Limb (tissue), 2 donors: Measurements from ENCODE around the gene SUPT6H.

Experiments used
- DNase-seq, 2 donors: peaks; one replicate each; pipeline ENCODE4 v3.0.0-alpha.2; 2016; ENCODE audit errors: extremely low spot score in 2 of 2

The SUPT6H gene

GRCh38 chr17:28700830-28701492 lies 39.0 kb downstream of the SUPT6H start:
- no peak for DNase-seq

- no peak for DNase-seq
Measured at GRCh38 chr17:28702026-28702751, 40.2 kb downstream of the SUPT6H start.

GRCh38 chr17:28702752-28703150 lies 40.7 kb downstream of the SUPT6H start:
- DNase-seq, result no peak

GRCh38 chr17:28703552-28704218 lies 41.7 kb downstream of the SUPT6H start:
- DNase-seq, result no peak

- no peak for DNase-seq
Measured at GRCh38 chr17:28704219-28704858, 42.3 kb downstream of the SUPT6H start.

- no peak for DNase-seq
Measured at GRCh38 chr17:28705074-28705659, 43.2 kb downstream of the SUPT6H start.

- no peak for DNase-seq
Measured at GRCh38 chr17:28705728-28706334, 43.8 kb downstream of the SUPT6H start.

GRCh38 chr17:28706471-28707338 lies 44.7 kb downstream of the SUPT6H start:
- DNase-seq, result no peak

- DNase-seq, result no peak
Measured at GRCh38 chr17:28707339-28707720, 45.3 kb downstream of the SUPT6H start.

- DNase-seq, result peak; percentile 94 to 98
Measured at GRCh38 chr17:28710861-28711722, 49.1 kb downstream of the SUPT6H start.

GRCh38 chr17:28711723-28712031 lies 49.7 kb downstream of the SUPT6H start, which contains the start of gene PROCA1:
PROCA1 (minus strand) TSS chr17:28711888; CDS start chr17:28711660, 228 bp downstream.
- no peak for DNase-seq

- no peak for DNase-seq
Measured at GRCh38 chr17:28712032-28712704, 50.2 kb downstream of the SUPT6H start.

GRCh38 chr17:28712705-28713415 lies 50.9 kb downstream of the SUPT6H start:
- DNase-seq, result no peak

GRCh38 chr17:28714281-28714680 lies 52.3 kb downstream of the SUPT6H start:
- no peak for DNase-seq

GRCh38 chr17:28715217-28715616 lies 53.2 kb downstream of the SUPT6H start:
- DNase-seq, result no peak

GRCh38 chr17:28716740-28717577 lies 55.0 kb downstream of the SUPT6H start:
- peak; percentile 14 to 81 for DNase-seq
